Activated CD4-positive, alpha-beta T cell treated with anti-CD3 and anti-CD28 coated beads for 24 hours (primary cell): ENCODE measurements around the gene CST5.
"Not testable (repeated sequence)": the region's sequence is repeated elsewhere in the genome, so short reads cannot be mapped to it uniquely, and the experiment has no call there.

Experiments
- DNase-seq, 2 donors: peaks; one replicate each; pipeline ENCODE4 v3.0.0-alpha.2; 2020; ENCODE audit warnings: low read depth in 2 of 2

Gene CST5, protein sequence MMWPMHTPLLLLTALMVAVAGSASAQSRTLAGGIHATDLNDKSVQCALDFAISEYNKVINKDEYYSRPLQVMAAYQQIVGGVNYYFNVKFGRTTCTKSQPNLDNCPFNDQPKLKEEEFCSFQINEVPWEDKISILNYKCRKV

DNA sequence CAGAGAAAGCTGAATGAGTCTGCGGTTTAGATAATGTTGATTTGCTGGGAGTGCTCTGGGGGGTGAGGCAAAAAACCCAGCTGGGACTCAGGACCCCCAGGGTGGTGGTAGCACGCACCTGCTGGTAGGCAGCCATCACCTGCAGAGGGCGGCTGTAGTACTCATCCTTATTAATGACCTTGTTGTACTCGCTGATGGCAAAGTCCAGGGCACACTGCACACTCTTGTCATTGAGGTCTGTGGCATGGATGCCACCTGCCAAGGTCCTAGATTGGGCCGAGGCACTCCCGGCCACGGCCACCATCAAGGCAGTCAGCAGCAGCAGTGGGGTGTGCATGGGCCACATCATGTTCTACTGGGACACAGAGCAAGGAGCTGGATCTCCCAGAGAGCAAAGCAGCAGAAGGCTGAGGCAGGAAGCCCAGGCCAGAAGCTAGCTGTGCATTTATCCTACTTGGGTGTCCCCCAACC is at the start of gene CST5:
Gene CST5, minus strand, starts transcription at position 421 of the 471 bp plus-strand sequence. Its CDS starts 72 bp downstream, at position 349.
- no peak for DNase-seq

DNA sequence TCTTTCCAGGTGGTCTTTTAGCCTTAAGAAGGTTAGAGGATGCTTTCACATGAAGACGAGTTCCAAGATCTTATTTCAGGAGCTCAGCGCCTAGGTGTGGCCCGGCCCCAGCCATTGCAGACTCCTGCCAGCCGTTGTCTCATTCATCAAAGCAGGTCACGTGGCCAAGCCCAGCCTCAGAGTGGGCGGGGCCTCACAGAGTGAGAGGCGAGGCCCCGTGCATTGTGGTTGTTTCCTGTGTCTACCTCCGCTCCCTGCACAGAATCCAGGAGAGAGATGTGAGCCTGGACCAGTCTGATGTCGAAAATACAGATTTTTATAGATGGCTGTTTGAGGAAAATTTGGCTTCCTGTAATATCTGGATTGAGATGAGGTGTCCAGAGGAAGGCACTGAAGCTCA is 49.2 kb upstream of the CST5 start:
- no peak for DNase-seq

DNA sequence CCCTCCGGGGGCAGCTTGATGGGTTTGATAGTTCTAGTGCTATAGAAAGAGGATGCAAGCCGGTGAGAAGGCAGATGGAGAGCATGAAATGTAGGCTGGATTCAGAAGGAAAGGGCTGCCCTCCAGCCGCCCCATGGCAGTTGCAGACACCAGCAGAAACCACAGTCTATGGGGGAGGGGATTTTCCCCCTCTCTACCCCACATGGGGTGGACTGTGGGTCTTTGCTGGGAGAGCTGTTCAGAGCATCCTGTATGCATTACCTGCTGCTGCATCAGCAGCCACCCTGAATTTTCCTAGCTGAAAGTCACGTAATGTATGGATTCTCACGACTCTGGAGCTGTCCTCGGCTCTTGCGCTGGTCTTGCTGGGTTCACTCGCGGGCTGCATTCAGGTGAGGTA is 48.8 kb upstream of the CST5 start:
- DNase-seq, result no peak

DNA sequence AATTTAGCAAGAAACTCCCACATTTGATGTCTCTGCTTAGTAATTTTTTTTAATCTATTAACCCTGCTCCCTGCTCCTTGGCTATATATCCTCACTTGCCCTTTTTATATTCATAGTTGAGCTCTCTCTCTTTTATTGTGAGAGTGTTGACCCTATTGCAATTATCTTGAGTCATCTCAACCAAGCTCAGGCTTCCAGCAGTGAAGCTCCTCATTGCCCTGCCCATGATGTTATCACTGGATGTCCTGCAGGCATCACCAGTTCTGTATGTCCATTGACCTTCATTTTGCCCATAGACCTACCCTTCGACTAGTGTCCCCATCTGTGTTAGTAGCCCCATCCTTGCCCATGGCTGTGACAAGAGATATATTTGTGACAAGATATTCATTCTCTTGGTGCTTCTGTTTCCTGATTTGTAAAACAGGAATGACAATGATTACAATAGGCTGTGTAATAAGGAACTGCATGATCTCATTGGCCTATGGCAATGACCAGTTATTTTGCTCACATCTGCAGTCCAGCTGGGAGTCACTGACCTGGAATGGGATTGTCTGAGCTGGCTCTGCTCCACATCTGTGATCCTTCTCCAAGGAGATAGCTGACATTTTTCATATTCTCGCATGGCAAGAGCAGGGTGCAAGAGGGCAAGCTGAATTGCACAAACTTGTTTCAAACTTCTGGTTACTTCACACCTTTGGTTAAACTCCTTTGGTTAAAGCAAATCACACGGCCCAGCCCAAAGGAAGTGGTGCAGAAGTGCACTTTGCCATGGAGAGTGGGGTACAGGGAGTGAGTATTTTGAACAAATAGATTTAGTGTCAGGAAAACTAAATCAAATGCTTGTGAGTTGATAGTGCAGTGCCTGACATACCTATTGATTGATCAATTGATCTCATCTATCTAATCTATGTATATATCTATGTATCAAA is 47.7 kb upstream of the CST5 start:
- no peak for DNase-seq

DNA sequence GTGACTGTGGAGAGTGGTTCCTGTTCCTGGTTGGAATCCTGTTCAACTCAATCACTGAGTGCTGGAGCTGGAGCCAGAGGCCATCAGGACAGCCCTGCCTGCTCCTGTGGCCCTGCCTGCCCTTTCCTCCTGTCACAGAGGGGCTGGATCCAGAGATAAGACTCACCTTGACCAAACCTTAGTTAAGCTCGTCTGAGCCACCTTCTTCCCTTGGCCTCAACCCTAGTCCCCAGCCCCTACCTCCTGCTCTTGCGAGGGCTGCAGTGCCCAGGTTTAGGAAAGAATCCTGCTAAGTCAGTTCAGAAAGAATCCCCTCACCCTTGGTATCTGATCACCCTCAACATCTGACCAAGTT is 47.0 kb upstream of the CST5 start:
- DNase-seq, result no peak

DNA sequence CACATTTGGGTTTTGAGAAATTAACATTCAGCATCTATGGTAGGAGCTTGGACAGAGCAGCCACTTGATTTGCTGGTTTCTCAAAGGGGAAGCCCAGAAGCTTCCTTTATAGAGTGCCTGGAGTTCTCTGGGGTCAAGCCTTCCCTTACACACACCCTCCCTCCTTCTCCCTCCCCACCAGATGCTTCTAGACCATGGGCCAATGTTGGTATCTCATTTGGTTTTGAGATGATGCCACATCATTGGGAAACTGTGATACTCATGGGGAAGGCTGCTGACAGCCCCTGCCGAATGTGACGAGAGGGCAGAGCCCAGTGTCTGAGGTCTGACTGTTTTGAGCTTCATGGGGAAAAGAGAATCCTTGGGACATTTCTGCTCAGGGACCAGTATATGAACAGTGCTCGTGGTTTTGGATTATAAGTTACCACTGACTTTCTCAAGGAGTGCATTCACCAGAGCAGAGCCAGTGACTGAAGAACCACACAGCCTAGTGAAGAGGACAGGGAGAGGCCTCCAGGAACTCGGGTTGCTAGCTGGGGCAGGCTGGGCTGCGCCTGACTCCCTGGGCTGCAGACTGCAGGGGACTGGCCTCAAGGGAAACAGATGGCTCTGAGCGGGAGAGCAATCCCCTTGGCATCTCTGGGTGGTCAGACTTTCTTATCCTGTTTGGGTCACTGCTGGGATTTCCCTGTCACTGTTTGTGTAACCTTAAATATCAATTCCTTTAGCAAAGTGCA is 46.4 kb upstream of the CST5 start:
- DNase-seq, result no peak

DNA sequence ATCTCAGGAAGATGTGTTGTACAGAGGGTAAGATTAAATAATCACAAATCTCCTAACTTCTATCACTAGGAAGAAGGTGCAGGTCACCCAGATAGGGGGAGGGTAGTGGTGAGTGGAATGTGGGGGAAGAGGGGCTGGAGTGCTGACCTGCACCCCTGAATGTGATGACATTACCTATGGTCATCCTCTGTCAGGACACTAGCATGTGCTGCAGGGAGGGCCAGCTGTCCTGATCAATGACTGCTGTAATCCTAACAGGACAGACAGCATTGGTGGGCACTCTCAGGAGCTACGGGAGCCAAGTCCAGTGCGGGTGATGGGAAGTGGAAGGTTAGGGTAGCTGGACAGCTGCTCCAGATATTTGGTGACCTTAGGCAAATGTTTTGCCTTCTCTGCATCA is 45.2 kb upstream of the CST5 start:
- no peak for DNase-seq

DNA sequence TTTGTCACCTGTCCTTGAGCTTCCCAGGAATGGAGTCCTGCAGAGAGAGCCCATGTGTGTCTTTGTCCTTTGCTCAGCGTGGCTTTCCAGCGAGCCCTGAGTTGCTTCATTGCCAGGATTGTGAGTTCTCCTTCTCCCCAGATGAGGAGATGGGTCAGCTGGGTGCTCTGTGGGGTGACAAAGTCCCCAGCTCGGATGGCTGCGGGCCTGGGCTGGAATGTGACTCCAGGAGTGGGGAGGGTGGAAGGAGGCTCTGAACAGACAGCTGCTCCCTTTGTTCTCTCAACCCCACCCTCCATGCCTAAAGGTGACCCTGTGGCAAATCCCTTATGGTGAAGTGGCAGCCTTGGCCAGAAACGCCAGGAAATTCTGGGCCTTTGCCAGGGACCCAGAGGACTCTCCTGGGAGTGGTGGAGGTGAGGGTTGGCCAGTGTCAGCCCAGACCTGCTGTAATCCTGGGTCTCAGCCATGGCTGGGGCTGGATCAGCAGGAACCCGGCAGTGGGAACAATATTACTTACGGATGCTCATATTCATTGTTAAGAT is 44.4 kb upstream of the CST5 start:
- DNase-seq, result no peak

DNA sequence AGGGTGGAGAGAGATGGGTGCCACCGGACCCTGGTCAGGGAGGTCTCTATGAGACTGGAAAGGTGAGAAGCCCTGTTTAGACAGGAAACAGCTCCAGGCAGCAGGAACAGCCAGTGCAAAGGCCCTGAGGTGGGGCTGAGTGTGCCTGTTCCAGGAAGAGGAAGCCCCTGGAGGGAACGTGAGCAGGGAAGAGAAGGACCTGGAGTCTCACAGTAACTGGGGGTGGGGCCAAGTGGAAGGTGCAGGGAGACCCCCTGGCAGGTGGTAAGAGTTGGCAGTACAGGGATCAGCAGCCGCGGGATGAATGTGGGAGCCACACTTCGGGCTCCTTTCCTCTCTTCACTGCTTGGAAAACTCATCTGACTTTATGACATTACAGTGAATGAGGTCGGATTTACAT is 43.8 kb upstream of the CST5 start:
- no peak for DNase-seq

DNA sequence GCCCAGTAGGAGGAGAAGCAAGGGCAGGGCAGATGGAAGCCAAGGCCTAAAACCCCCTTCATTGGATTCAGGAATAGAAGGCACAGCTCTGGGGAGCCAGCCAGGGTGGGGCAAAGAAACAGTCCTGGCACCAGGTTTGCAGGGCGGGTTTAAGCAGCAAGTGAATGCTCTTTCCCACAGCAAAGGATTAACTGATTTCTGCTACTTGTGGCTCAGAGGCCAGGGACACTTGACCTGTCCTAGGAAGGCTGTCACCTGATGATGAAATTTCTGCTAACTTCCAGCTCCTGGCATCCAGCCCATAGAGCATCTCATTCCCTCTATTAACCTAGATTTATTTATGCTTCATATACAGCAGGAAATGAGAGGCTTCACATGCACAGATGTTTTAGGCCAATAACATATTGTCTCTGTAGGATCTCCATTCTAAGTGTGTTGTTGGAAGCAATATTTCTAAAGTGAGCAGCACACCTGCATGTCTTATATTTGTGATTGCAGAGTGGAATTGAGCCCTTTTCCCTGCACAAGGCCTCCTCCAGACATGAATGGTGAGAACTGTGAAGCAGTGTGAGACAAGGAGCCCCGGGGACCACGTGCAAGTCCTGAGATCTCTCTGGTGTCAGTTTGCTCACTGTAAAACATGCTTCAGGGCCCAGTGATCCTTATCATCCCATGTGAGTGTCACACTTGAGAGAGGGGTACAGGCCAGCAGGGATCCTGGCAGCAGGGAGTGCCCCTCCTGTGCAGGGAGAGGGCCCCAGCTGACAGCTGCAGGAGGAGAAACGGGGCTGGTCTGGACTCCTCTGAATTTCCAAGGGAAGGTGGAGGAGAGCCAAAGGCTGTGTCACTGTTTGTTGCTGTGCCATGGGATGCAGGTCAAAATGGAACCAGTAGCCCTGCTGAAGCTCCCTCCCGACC is 41.1 kb upstream of the CST5 start:
- no peak for DNase-seq

DNA sequence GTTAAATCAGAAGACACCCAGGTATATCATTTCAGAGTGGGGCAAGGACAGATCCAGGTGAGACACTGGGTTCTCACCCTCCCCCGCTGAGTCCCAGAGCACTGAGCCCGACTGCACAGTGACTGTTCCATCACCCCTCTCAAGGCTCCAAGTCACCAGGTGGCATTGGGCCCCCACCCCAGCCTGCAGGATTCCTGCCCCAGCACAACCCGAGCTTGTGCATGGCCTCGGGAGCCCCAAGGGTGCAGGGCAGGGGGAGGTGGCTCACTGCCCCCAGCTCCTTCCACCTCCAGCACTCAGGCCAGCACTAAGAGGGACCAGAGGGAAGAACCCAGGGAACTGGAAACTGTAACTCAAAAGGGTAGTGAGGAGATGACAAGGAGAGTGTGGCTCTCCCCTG is 39.3 kb upstream of the CST5 start:
- no peak for DNase-seq

DNA sequence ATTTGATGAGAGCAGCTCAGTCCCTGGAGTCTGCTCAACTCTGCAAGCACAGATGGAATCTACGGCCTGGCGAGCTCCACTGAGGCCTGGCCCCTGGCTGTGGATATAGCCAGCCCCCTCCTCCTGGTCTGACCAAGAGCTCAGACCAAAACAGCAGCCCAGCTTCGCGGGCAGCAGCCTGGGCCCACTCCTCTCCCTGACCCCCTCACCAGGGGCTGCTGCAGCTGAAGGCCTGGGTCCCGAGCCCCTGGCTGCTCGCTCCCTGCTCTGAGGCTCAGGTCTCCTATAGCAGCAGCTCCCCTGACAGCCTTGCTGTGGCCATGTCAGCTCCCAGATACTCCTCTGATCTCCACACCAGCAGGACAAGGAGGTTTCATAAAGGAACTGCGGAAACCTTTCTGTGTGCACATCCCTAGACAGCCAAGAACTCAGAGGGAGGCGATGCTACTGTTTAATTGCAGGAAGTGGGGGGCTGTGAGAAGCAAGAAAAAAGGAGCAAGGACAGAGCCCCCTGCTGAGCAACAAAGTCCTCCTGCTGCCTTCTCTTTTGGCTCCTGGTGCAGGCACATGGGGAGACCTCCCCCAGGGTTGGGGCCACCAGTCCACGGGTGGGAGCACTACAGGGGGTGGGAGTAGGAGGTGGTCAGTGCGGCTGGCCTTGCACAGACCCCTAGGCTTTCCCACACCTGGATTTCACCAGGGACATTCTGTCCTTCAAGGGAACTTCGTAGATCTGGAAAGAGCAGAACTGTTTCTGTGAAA is 38.7 kb upstream of the CST5 start:
- DNase-seq, result no peak

DNA sequence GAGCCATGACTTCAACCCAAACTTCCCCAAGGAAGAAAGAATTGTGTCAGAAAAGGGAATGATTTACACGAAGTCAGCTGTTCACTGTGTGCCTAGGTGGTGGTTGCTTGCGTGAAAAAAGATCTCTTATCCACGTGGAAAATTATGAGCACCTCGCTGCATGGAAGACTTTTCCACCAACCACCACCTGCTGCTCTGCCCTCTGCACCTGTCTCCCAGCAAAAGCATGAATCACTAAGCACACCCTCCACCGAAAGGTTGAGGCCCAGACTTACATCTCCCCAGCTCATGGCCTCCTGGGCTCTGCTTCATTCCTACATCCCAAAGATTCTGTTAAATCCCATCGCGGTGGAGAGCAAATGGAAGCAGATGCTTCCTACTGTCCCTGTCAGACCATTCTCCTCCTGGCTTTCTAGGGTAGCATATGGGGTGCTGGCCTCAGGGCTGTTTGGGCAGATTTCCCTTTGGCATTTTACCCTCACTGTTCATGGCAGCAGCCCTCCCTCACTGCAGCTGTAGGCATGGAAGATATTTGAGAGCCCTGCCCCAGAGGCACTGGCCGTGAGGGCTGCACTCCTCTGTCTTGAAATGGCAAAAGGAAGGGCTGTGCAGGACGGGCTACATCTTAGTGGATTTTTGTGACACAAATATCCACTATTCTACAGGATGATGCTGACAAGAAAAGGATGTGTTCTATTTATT is 37.6 kb upstream of the CST5 start:
- DNase-seq, result no peak

DNA sequence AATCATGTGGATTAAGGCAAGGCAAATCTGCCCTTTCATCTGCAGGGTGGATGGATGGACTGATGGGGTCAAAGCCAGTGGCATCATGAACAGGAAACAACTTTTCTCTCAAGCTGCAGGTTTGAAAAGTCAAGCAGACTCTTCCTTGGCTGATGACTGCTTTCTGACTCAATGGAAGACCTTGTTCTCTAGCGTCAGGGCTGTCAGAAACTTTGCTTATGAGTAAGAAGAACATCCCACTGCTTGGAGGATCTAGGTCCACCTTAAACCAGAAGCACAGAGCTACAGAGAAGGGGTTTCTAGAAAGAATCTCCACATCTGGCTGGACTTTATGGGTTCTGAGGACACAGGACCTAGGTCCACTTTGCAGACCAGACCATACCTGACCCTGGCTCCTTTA is 36.3 kb upstream of the CST5 start:
- no peak for DNase-seq

DNA sequence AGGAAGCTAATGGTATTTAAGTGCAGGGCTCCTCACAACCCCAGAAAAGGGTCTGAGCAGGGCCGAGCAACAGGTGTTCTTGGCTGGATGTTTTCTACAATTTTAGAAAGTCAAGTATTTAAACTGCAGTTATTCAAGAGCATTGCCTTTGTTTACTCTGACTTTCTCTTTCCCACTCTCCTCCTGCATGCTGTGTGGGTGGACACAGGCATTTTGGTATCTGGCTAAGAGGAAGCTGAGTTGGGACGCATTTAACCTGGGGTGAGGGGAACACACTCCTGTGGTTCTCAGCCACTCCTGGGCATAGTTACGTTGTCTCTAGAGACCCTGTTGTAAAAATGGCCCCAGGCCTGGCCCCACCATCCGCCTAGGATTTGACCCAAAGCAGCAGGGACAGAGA is 34.9 kb upstream of the CST5 start:
- not testable (repeated sequence) for DNase-seq

DNA sequence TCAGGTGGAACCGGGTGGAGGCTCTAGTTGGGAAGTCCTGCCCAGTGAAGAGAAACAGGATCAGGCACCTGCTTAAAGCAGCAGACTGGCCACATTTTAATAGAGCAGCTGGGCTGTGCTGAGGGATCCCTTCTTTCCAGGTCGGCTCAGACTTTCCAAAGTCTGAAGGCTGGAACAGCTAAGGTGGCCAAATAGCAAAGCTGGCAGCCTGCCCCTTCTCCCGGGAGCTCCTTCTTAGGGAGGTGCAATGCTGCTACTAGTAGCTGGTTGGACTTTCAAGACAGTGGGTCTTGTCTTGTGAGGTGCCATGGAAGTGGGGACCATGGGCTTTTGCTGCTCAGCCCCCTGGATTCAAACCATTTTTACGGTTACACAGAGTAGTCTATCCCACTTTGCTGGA is 30.7 kb upstream of the CST5 start:
- no peak for DNase-seq

DNA sequence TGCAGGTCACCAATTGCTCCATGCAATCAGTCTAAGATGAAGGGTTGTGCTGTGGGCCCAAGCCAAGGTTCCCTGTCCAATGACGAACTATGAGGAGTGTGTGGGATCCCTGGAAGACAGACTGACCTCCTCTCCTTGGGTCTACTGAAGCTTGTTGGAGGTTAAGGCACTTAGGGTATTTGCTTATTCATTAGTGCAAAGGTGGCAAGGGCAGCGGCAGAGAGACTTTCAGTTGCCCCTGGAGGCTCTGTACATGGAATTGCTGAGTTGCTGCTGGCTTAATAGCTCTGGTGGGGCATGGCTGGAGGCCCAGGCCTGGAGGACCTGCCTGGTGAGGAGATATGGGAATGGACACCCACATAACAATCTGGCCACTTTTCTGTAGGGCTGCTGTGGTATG is 29.8 kb upstream of the CST5 start:
- no peak for DNase-seq

DNA sequence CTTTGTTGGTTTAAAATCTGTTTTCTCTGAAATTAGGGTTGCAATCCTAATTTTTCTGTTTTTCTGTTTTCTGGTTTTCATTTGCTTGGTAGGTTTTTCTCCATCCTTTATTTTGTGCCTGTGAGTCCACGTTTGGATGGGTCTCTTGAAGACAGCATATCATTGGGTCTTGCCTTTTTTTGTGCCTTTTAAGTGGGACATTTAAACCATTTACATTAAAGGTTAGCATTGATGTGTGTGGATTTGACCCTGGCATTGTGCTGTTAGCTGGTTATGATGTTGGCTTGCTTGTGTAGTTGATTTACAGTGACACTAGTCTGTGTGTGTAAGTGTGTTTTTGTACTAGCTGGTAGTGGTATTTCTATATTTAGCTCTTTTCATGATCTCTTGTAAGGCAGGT is 28.0 kb upstream of the CST5 start:
- no peak for DNase-seq

DNA sequence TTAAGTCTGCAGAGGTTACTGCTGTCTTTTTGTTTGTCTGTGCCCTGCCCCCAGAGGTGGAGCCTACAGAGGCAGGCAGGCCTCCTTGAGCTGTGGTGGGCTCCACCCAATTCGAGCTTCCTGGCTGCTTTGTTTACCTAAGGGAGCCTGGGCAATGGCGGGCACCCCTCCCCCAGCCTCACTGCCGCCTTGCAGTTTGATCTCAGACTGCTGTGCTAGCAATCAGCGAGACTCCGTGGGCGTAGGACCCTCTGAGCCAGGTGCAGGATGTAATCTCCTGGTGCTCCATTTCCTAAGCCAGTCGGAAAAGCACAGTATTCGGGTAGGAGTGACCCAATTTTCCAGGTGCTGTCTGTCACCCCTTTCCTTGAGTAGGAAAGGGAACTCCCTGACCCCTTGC is 22.8 kb upstream of the CST5 start:
- not testable (repeated sequence) for DNase-seq

DNA sequence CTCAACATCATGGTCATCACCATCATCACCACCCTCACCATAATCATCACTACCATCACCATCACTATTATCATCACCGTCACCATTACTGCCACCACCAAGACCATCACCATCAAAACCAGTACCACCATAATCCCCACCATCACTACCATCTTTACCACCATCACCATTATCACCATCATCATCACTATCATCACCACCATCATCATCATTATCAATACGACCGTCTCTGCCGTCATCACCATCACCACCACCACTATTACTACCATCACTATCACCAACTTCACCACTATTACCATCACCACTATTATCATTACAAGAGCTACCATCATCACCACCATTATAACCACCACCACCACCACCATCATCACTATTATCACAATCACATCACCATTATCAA is 11.3 kb upstream of the CST5 start:
- DNase-seq, result not testable (repeated sequence)
